Body of pancreas (tissue), 4 donors: ENCODE measurements around the gene KDM1B. TPM values are rescaled to one million over a fixed set of nuclear protein-coding genes. Genes with fewer than 3 reads are reported as not detected.

Experiments used
- ATAC-seq: fragments of 150-250 bp; one replicate; pipeline ENCODE4 v1.9.1; 2016
- DNase-seq, 4 donors: peaks; one replicate each; pipeline ENCODE4 v3.0.0-alpha.2; 2019
- H3K27ac ChIP-seq, 4 donors: fragments of 200-600 bp; sonication (generic); 1 replicate in 3 of 4; 2 replicates in 1 of 4; pipeline versions ENCODE4 v1.5.1 to v1.6.1; 2016 to 2019; ENCODE audit warnings: mild to moderate bottlenecking in 1 of 4, mixed read lengths in 1 of 4, moderate library complexity in 1 of 4
- H3K27me3 ChIP-seq, 2 donors: fragments of 200-600 bp; sonication (generic); one replicate each; pipeline ENCODE4 v1.6.0; 2016; ENCODE audit warnings: mild to moderate bottlenecking in 1 of 2
- H3K36me3 ChIP-seq, 2 donors: fragments of 200-600 bp; sonication (generic); replicated peaks in 1 of 2; 2 replicates each; pipeline ENCODE4 v1.5.1; 2016; ENCODE audit warnings: low read depth in 2 of 2; ENCODE audit not compliant: insufficient read depth in 1 of 2
- H3K4me1 ChIP-seq: fragments of 200-600 bp; sonication (generic); one replicate; pipeline ENCODE4 v1.6.0; 2016
- H3K4me3 ChIP-seq, 2 donors: fragments of 200-600 bp; sonication (generic); 1 replicate in 1 of 2; 2 replicates in 1 of 2; pipeline ENCODE4 v1.5.1; 2016 to 2019
- H3K9me3 ChIP-seq, 3 donors: fragments of 200-600 bp; sonication (generic); 1 replicate in 2 of 3; 2 replicates in 1 of 3; pipeline ENCODE4 v1.5.1; 2016
- POLR2A ChIP-seq, 3 donors: fragments of 450-650 bp; IDR thresholded peaks; one replicate each; pipeline ENCODE4 v1.6.1; 2016; ENCODE audit warnings: antibody characterized with exemption in 3 of 3, mild to moderate bottlenecking in 2 of 3
- WGBS, 2 donors: methylation state at CpG; one replicate each; pipeline ENCODE4 v1.1.5; 2017; 5-methylcytosine and 5-hydroxymethylcytosine counted together
- intact Hi-C: fragments of 100-400 bp; cut with DNase I; formaldehyde crosslinking; loops from one replicate; pipeline ENCODE4 v1.15.1; 2023
- total RNA-seq, 2 donors: library from RNA; depleted of rRNA; stranded (reverse); fragments of >200 nt; gene quantifications; one replicate each; pipeline ENCODE4 v1.1.0, GENCODE V29; 2016
- TF ChIP-seq, protein P1 (sequence below), 7 experiments: fragments of 450-650 bp in 4 of 7; fragments of 200-600 bp in 3 of 7; sonication (generic) in 3 of 7; IDR thresholded peaks; one replicate each; pipeline ENCODE4 v1.5.1; 2016 to 2019; ENCODE audit warnings: antibody characterized with exemption in 7 of 7

The KDM1B gene
- total RNA-seq, 2 donors from 2014 or later: 4.6 to 12.7 TPM

DNA sequence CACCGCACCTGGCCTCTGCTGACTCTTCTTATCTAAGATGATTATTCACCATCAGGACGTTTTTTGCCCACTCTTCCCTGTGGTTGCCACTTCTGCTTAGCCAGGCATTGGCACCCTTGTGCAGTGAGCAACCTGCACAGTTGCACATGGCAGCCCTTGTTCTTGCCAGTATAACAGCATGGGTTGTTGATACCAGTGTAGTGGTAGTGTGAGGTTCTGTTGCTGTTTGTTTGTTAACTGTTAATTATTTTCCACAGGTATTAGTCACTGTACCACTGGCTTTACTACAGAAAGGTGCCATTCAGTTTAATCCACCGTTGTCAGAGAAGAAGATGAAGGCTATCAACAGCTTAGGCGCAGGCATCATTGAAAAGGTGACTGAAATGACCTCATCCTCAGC lies 57.0 kb downstream of the KDM1B start:
- Histone ChIP-seq H3K4me1 (peaks cover 5% of the 10 kb centered on the region), H3K9me3 (no peaks in the 10 kb centered on the region), H3K4me3 (no peak overlapping the region), H3K36me3 (peaks cover 0 to 2% of the 10 kb centered on the region in 2 donors), H3K27me3 (no peaks in the 10 kb centered on the region), H3K27ac (no peak overlapping the region)
- intact Hi-C loops: no loop called here
- no peak for TF ChIP-seq POLR2A (IDR thresholded peaks at IDR 0.05)
- TF ChIP-seq, protein P1, sequence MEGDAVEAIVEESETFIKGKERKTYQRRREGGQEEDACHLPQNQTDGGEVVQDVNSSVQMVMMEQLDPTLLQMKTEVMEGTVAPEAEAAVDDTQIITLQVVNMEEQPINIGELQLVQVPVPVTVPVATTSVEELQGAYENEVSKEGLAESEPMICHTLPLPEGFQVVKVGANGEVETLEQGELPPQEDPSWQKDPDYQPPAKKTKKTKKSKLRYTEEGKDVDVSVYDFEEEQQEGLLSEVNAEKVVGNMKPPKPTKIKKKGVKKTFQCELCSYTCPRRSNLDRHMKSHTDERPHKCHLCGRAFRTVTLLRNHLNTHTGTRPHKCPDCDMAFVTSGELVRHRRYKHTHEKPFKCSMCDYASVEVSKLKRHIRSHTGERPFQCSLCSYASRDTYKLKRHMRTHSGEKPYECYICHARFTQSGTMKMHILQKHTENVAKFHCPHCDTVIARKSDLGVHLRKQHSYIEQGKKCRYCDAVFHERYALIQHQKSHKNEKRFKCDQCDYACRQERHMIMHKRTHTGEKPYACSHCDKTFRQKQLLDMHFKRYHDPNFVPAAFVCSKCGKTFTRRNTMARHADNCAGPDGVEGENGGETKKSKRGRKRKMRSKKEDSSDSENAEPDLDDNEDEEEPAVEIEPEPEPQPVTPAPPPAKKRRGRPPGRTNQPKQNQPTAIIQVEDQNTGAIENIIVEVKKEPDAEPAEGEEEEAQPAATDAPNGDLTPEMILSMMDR (IDR thresholded peaks at IDR 0.05): no peak
- no peak for ATAC-seq
- 60 to 64% methylated on average over 4 of the region's 4 CpGs for WGBS, 2 donors
- DNase-seq: no peak

DNA sequence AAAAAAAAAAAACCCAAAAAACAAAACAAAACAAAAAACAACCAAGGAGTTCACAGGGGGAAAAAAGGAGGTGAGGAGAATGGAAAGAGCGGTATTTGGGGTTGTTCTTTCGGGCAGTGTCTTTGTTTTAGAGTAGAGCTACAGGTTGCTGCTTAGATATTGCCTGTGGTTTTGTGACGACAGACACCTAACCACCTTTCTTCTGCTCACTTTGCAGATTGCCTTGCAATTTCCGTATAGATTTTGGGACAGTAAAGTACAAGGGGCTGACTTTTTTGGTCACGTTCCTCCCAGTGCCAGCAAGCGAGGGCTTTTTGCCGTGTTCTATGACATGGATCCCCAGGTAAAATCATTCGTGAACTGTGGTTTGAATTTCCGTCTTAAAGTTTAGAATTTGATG lies 58.2 kb downstream of the KDM1B start:
- Histone ChIP-seq H3K4me1 (no peaks in the 10 kb centered on the region), H3K9me3 (no peaks in the 10 kb centered on the region), H3K4me3 (no peak overlapping the region), H3K27me3 (no peaks in the 10 kb centered on the region), H3K36me3 (peaks cover 0 to 4% of the 10 kb centered on the region in 2 donors), H3K27ac (no peak overlapping the region)
- ATAC-seq (no peak), DNase-seq (no peak)
- intact Hi-C loops: no loop called here
- WGBS, 2 donors: 94% methylated on average over 9 of the region's 9 CpGs
- TF ChIP-seq, protein P1 (IDR thresholded peaks at IDR 0.05): no peak
- no peak for TF ChIP-seq POLR2A (IDR thresholded peaks at IDR 0.05)

DNA sequence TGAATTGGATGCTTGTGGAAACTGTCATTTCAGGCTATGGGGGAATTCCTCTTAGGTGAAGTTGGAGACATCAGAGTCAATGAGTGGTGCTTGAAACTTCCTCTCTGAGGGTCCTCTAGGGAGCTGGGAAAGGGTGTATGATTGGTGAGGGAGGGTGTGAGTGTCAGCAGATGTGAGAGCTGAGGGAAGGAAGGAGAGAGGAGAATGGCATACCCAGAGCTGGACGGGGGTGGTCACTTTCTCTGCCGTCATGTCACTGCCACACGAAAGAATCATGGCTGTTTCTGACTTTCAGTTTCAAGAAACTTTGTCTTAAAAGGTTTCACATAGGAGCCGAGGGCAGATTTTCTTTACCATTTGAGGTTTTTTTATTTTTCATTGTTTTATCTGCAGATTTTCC lies 58.8 kb downstream of the KDM1B start:
- DNase-seq: no peak
- intact Hi-C loops: no loop called here
- TF ChIP-seq POLR2A (IDR thresholded peaks at IDR 0.05): no peak
- TF ChIP-seq, protein P1 (IDR thresholded peaks at IDR 0.05): no peak
- Histone ChIP-seq H3K4me3 (no peak overlapping the region), H3K9me3 (no peaks in the 10 kb centered on the region), H3K27ac (no peak overlapping the region), H3K27me3 (no peaks in the 10 kb centered on the region), H3K4me1 (no peaks in the 10 kb centered on the region), H3K36me3 (peaks cover 0 to 4% of the 10 kb centered on the region in 2 donors)
- ATAC-seq: no peak
- WGBS, 2 donors: 80 to 94% methylated on average over 4 of the region's 4 CpGs

DNA sequence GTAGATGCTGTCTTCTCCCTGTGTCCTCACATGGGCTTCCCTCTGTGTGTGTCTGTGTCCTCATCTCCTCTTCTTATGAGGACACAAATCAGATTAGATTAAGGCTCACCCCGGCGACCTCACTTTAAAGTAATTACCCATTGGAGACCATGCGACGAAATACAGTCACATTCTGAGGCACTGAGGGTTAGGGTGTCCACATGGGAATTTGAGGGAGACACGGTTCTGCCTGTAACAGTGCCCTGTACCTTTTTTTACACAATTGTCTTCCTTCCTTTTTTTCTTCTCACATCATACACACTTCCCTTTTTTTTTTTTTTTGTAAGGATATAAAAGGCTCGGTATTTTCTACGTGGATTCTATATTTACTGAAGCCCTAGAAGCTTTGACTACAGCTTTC lies 60.2 kb downstream of the KDM1B start:
- Histone ChIP-seq H3K9me3 (no peaks in the 10 kb centered on the region), H3K27me3 (no peaks in the 10 kb centered on the region), H3K36me3 (peaks cover 0 to 4% of the 10 kb centered on the region in 2 donors), H3K4me1 (no peaks in the 10 kb centered on the region), H3K27ac (no peak overlapping the region), H3K4me3 (no peak overlapping the region)
- intact Hi-C loops: no loop called here
- 69 to 77% methylated on average over 7 of the region's 7 CpGs for whole genome bisulfite sequencing, 2 donors
- no peak for DNase-seq
- no peak for ATAC-seq
- TF ChIP-seq, protein P1 (IDR thresholded peaks at IDR 0.05): no peak
- no peak for TF ChIP-seq POLR2A (IDR thresholded peaks at IDR 0.05)

DNA sequence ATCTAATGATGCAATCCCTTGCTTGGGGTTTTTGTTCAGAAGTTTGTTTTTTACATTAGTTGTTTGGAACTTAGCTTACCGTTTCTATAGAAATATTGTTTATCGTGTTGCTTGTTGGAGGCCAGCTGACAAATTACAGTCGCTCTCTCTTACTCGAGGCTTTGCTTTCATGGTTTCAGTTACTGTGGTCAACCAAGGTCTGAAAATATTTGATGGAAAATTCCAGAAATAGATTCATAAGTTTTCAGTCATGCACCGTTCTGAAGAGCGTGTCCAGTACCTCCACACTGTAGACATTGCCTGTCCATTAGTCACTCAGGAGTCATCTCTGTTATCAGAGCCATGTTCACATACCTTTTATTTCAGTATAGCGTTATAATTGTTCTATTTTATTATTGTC lies 61.2 kb downstream of the KDM1B start:
- no peak for ATAC-seq
- 86 to 92% methylated on average over 7 of the region's 7 CpGs for WGBS, 2 donors

More for the DNA sequence above, 61.2 kb downstream of the KDM1B start:
- intact Hi-C loops: no loop called here
- Histone ChIP-seq H3K9me3 (no peaks in the 10 kb centered on the region), H3K4me3 (no peak overlapping the region), H3K27me3 (no peaks in the 10 kb centered on the region), H3K27ac (no peak overlapping the region), H3K4me1 (no peaks in the 10 kb centered on the region), H3K36me3 (peaks cover 0 to 4% of the 10 kb centered on the region in 2 donors)
- no peak for TF ChIP-seq POLR2A (IDR thresholded peaks at IDR 0.05)
- TF ChIP-seq, protein P1 (IDR thresholded peaks at IDR 0.05): no peak
- DNase-seq: no peak
